EH (cell line): ENCODE data around the gene KRTAP3-1.
"Not testable (repeated sequence)": the region's sequence is repeated elsewhere in the genome, so short reads cannot be mapped to it uniquely, and the experiment has no call there.

Source experiments
- DNase-seq: peaks from one replicate; pipeline ENCODE4 v3.0.0-alpha.2; 2015; ENCODE audit warnings: low read depth

The KRTAP3-1 gene

DNA sequence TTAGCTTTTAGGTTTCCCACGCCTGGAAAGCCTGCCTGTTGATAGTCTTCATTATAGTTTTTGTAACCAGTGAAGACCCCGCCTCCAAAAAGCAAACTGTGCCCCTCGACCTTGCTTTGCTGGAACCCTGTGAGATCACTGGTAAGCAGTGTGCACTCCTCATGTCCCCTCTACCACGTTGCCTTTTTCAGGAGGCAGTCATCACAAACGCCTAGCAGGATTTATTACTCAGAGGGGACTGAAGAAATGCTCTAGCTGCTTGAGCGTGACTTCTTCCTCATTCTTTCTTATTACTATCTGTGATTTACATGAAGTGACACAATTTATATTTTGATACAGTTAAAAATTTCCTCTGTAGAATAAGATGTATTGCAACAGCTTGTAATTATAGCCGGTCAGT, 6.5 kb upstream of the KRTAP3-1 start:
- DNase-seq = no peak

GRCh38 chr17:41013606-41014005, 4.7 kb upstream of the KRTAP3-1 start:
- peak; percentile 67 for DNase-seq

- DNase-seq = peak; percentile 81
Measured at GRCh38 chr17:41013181-41013580, 4.3 kb upstream of the KRTAP3-1 start.

- DNase-seq = no peak
Measured at GRCh38 chr17:41012326-41013120, 3.6 kb upstream of the KRTAP3-1 start.

GRCh38 chr17:41010441-41010840, 1.5 kb upstream of the KRTAP3-1 start:
- DNase-seq = no peak

DNA sequence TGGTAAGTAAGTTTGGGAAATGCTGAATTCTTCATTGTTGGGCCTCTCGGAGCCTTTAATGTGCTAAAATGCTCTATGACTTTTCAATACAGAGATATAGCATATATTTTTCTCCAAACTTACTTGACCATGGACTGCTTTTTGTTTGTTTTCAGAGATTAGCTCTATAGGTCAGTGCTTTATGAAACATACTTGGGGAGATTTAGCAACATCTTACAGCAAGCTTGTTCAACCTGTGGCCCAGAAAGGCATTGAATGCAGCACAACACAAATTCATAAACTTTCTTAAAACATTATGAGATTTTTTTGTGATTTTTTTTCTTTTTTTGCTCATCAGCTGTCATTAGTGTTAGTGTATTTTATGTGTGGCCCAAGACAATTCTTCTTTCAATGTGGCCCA, 1.0 kb upstream of the KRTAP3-1 start:
- DNase-seq = no peak

DNA sequence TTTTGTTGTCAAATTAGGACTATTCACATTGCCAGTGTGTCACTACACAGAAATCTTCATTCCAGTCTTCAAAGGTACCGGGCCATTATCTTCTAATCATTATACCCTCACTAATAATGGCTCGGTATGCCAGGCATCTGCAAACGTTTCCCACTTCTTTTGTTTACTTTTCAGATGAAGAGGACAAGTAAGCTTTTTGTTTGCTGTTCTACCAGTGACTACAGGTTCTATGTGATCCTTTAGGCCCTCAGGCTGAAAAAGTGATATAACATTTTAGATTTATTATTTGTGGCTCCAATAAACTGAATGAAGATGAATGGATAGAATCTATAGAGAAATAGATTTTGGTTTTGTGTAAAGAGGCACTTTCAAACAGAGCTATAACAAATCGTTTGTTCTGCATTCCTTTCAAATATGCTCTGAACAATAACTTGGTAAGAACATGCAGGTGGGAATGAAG, 403 bp upstream of the KRTAP3-1 start:
- peak; percentile 12 for DNase-seq

DNA sequence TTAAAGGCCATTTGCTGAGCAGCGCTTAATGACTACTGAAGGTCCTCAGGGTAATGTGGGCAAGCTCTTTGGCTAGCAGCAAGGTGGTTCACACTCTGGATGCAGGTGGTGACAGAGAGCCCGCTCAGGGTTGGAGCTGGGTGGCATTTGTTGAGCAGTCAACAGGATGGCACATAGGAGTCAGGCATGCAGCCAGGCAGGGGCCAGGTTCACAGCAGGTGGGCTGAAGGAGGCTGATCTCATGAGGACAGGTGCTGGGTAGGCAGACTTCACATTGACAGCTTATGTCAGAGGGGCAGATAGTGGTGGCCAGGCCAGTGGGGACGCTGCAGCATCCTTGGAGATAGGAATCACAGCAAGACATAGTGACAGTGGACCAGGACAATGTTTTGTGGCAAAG, 4.5 kb downstream of the KRTAP3-1 start:
- DNase-seq = no peak

DNA sequence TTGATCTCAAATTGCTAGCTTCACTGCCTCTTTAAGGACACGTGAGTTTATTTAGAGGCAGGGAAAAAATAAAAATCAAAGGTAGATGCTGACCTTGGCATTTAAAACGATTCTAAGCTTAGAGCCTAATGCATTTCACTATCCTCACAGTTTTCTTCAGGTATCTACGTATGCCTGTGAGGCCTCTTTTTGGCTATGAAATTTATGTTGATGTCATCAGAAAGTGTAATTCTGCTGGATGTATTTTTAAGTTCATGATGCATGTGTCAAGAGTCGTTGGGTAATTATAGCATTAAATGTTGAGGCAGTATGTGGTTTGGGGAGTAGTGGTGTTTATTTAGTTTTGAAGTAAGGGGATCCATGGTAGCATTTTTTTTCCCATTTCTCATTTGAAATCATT, 5.0 kb downstream of the KRTAP3-1 start:
- no peak for DNase-seq

GRCh38 chr17:41002814-41003213, 6.1 kb downstream of the KRTAP3-1 start:
- no peak for DNase-seq

- DNase-seq = no peak
Measured at GRCh38 chr17:41001795-41002194, 7.1 kb downstream of the KRTAP3-1 start.

DNA sequence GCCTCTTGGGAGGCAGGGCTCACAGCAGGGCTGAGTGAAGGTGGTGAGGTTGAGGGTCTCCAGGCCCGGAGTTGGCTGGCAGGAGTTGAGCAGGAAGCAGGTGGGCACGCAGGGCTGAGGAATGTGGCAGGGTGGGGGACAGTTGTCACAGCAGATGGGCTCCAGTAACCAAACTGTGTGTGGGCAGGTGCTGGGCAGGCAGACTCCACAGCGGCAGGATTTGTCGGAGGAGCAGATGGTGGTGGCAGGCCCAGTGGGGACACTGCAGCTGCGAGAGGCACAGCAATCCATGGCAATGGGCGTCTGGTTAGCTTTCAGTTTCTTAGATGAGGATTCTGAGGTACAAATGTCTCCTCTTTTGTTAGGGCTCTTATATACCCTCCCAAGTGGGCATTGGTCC, 9.4 kb downstream of the KRTAP3-1 start, which contains the start of gene KRTAP3-2:
KRTAP3-2 (minus strand) TSS at position 344 of the 400 bp plus-strand sequence; CDS start at position 291, 53 bp downstream.
- not testable (repeated sequence) for DNase-seq

DNA sequence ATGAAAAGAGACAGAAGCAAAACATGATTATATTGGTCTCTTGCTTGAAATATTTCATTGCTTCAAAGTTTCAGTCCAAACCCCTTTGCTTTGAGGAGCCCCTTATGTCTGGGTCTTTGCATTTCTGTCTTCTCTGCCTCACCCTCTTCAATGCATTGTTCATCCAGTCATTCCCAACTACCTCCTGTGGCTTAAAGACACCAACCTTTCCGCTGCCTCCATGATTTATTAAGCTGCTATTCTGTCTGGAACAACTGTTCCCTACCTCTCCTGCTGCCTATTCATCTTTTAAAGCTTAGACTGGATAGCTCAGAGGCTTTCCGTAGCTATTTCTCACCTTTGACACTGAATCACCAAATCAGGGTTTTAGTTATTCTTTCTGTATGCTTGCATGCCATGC, 11.6 kb downstream of the KRTAP3-1 start:
- DNase-seq = no peak

- no peak for DNase-seq
Measured at GRCh38 chr17:40996829-40997228, 12.1 kb downstream of the KRTAP3-1 start.

DNA sequence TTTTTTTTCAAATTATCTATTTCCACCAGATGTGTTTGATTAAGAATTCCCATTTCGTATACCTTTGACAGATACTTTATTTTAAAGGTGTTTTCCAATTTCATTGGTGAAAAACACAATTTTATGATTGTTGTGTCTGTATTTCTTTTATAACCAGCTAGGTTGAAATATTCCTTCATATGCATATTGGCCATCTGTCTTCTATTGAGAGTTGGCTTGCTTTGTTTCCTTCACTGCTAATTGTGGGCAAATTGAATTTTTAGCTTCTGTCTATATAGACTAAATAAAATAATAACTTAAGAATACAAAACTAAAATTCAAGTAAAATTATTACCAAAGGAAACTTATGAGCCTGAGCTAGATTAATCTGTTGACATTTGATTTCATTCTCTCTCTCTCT, 13.8 kb downstream of the KRTAP3-1 start:
- no peak for DNase-seq

DNA sequence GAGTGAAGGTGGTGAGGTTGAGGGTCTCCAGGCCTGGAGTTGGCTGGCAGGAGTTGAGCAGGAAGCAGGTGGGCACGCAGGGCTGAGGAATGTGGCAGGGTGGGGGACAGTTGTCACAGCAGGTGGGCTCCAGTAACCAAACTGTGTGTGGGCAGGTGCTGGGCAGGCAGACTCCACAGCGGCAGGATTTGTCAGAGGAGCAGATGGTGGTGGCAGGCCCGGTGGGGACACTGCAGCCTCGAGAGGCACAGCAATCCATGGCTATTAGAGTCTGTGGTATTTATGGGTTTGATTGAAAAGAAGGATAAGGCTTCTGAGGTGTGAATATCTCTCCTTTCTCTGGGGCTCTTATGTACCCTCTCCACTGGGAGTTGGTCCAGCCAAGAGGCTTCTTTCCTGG, 15.1 kb downstream of the KRTAP3-1 start, which contains the start of gene KRTAP3-3:
KRTAP3-3 (minus strand) TSS at position 326 of the 400 bp plus-strand sequence; CDS start at position 259, 67 bp downstream.
- DNase-seq = no peak

DNA sequence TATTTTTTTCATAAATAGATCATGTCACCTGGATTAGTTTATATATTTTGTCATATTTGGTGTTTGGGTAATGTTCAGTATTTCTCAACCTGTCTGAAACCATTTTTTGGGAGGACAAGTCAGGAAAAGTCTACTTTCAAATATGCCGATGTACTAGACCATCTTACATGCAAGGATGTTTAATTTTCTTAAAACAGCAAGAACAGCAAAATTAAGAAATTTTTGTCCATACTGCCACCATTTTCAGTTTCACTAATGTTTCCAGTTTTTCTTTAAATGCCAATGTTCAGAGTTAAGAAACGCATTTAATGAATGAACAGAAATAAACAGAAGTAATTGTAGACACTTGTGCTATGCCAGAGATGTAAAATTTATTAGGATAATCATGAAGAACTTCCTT, 15.8 kb downstream of the KRTAP3-1 start:
- no peak for DNase-seq

DNA sequence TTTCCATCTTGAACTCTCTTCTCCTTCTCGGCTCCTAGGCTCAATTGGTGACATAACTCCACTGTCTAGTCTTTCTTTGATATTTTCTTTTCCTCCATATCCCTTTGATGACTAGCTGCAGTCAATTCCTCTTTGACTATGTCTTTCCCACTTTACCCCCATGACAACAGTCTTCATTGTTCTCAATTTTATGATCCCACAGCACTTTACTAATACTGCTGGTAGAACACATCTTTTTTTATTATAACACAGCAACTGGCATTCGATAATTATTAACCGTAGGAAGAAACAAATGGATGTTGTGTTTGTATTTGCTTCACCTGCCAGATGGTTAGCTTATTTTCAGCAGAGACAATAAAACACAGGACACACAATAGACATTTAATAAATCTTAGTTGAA, 16.3 kb downstream of the KRTAP3-1 start:
- DNase-seq = no peak

GRCh38 chr17:40986920-40987319, 22.0 kb downstream of the KRTAP3-1 start:
- DNase-seq = no peak

- no peak for DNase-seq
Measured at GRCh38 chr17:40984226-40984625, 24.7 kb downstream of the KRTAP3-1 start, which contains the start of gene KRT40. TSS of gene KRT40 (minus strand) at chr17:40984326. CDS start at chr17:40984273, 53 bp downstream.

- no peak for DNase-seq
Measured at GRCh38 chr17:40981115-40981514, 27.8 kb downstream of the KRTAP3-1 start.

DNA sequence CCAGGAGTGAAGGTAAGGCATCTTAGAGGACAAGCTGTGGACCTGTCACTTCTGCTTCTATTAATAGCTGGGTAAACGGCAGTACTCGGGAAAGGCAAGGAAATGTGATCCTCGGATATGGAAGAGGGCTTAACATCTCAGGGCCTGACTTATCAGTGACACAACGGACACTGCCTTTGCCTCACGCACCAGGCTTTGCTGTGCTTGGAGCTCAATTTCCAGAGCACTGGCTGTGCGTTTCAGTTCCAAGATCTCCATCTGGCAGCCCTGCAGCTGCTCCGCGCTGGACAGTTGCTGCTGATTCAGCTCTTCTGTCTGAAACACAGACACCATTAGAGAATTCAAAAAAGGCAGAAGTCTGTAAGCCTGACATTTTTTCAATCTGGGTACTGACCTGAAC, 28.3 kb downstream of the KRTAP3-1 start:
- peak; percentile 44 for DNase-seq

GRCh38 chr17:40980117-40980516, 28.8 kb downstream of the KRTAP3-1 start:
- no peak for DNase-seq
